GM21529 (cell line): ENCODE data around the gene EIF2B2.
A peak's percentile ranks its signal among the peaks of the same experiment; 100 is the strongest.

Source experiments
- ATAC-seq: cut with Tn5 transposase; IDR thresholded peaks from one replicate; pipeline ENCODE4 v1.9.1; 2021; ENCODE audit not compliant: unreplicated experiment

EIF2B2 gene

DNA sequence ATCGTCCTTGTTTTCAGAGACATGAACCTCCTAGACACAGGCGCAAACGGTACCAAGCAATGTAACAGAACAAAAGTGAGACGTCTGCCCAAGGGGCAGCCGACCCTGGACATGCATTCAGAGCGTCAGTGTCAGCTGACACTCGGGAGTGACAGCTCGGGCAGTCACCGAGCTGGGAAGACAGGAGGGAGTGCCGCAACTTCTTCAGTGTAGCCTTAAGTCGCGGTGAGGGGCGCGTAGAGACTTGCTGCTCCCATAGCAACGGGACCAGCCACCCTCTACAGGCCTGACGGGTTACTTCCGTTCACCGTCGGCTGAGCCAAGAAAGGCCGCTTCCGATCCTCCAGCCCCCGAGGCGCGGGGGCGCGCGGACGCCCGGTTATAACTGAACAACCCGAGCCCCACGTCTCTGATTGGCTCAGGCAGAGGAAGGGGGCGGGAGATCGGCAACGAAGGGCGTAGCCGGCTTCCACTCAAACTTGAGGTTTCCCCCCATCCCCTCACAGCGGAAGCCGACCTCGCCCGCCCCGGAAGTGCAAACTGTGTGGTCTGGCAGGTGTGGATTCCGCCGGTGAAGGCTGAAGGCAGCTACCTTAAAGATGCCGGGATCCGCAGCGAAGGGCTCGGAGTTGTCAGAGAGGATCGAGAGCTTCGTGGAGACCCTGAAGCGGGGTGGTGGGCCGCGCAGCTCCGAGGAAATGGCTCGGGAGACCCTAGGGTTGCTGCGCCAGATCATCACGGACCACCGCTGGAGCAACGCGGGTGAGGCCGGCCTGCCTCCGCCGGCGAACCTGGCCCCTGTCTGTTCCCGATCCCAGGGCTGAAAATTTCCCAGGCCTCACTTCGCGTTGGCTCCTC lies at the start of gene EIF2B2:
Gene EIF2B2 (plus strand): TSS at position 530 of the 858 bp plus-strand sequence. CDS start 70 bp downstream, at position 600.
- peak; percentile 98 for ATAC-seq

DNA sequence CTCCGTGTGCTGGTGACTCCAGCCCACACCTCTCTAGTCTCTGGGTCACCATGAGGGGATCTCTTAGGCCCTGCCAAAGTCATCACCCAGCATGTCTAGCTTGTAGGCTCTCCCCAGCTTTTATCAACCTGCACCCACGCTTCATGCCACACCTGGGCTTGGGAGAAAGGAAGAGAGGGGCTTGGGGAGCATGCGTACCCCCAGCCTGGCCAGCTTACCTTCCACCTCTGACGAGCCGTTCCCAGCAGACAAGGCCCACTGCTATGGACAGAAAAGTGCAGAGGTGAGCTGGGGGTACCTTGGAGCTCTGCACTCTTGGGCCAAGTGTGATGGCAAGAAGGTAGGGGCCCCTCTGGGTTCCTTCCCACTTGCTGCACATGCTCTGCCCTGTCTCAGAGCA lies 49.0 kb upstream of the EIF2B2 start:
- ATAC-seq = no peak

DNA sequence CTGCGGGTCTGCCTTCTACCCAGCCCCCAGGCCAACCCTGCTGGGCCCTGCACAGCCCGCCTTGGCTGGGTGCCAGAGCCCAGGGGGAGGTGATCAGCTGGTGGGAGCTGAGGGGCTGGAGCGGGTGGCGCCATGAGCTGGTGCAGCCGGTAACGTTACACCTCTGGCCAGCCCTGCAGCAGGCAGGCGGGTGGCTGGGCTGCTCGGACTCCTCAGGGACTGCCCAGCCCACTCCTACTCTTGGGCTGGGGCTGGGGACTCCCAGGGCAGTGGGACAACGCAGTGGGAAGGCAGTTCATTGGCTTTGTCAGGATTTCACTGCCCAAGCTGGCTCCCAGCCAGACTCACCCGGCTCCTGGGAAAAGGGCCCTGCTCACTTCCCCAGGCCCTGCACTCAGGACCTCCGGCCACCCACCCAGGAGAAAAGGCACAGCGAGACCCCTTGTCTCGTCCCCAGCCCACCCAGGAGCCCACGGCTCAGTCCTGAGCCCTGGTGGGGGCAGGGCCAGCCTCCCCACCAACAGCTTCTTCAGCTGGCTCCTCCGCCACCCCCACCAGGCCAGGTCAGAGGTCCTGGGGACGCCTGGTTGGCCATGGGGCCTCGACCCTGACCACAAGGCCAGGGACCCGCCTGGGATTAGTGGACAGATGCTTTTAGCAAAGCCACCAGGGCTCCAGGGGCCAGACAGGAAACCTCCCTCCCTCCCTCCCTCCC lies 48.3 kb upstream of the EIF2B2 start:
- ATAC-seq = no peak

DNA sequence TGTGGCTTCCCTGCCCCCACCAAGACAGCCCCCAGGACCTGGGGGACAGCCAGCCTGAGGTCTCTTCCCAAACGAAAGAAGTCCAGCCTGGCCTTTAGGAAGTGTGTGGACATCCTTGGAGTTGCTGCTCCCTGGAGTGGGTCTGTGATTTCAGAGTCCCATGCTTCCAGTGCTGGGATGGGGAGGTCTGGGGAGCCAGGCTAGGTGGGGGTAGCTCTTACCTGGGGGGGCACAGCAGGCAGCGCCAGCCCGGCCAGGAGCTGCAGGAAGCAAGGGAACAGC lies 47.8 kb upstream of the EIF2B2 start:
- ATAC-seq = no peak

DNA sequence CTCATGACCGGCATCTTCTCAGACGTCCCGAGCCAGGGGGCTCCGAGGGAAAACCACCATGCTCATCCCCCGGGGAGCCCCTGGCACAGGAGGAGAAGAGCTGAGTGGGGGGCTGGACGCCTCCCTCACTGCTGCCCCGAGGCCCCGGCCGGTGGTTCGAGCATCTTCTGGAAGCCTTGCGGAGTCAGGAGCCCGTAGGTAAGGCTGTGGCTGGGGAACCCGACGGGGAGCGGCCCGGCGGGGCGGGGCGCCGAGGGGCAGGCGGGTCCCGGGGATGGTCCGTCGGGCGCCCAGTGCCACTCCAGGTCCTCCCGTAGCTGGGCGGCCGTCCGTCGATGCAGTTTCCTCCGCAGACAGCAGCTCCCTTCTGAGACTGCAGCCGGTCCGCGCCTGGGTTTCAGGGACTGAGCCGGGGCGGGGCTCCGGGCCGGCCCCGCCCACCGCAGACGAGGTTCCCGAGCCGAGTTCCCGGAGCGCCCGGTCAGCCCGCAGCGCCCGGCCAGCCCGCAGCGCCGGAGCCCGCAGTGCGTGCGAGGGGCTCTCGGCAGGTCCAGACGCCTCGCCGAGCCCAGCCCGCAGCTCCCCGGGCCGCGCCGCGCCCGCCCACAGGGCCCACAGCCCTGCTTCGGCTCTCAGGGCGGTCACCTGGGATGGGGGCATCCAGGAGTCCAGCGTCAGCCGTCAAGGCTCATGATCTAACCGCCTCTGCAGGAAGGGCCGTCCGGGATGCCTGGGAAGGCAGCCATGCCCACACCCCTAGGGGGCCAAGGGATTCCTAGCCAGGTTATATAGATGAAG lies 47.3 kb upstream of the EIF2B2 start, which contains the start of gene PGF:
Gene PGF (minus strand): TSS at position 369 of the 798 bp plus-strand sequence. CDS start 355 bp downstream, at position 14.
- ATAC-seq = no peak

DNA sequence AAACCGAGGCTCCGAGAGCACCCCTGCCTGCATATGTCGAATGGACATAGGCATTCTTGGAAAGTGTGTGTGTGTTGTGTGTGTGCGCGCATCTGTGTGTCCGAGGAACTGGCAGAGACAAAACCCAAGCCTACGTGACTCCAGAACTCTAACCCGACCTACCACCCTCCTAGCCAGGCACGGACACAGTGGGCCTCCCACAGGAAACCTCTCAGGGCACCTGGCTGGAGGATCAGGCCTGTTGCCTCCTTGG lies 46.8 kb upstream of the EIF2B2 start:
- ATAC-seq = no peak

DNA sequence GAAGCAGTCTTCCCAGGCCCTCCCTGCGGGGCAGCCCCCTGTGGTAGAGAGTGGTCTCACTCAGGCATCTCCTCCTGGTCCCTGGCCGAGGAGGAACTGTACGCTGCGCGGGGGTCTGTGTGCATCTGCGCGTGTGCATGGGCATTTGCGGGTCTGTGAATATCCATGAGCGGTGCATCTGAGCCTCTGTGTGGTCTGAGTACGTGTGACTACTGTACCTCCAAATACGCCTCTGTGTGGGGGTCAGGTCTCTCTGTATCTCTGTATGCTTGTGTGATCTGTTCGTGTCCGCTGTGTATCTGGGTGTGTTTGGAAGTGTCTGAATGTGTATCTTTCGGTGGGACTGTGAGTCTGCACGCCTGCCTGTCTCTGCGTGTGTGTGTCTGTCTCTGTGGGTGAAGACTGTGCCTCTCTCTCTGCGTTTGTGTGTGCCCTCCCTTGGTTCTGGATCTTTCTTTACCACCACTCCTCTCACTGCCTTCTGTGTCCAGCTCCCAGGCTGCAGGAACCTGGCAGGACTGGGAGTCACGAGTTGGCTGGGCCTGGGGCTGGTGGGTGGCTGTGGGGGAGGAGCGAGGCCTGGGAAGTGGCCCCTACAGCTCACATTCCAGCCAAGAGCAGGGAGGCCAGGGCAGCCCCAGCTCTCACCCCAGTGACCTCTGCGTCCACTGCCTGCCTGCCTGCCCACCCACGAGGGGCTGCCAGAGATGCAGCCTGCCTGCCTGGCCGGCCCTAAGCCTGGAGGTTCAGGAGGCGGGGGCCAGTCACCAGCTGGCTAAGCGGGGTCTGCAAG lies 46.2 kb upstream of the EIF2B2 start:
- no peak for ATAC-seq

DNA sequence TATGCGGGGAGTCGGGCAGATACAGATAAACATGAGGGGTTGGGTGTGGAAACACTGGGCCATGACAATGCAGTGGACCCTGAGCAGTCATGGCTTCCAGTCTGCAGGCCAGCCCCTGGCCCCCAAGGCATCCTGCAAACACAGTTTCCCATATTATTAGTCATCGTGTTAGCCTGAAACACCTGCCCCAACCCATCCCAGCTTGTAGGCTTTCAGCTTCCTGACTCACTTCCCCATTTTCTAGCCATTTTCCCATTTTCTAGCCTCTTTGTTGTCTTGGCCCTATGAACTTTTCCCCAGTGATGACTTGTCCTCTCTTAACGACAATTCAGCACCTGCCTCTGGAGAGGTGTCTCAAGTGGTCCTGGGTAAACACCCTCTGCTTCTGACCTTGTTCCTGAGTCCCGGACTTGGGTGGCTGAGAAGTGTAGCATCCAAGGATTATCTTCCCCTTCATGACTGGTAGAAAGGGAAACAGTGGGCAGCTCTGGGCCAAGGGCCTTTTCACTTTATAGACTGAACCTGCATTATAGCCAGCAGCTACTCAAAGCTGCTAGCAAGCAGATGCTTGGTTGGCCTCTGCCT lies 43.0 kb upstream of the EIF2B2 start:
- ATAC-seq = no peak

DNA sequence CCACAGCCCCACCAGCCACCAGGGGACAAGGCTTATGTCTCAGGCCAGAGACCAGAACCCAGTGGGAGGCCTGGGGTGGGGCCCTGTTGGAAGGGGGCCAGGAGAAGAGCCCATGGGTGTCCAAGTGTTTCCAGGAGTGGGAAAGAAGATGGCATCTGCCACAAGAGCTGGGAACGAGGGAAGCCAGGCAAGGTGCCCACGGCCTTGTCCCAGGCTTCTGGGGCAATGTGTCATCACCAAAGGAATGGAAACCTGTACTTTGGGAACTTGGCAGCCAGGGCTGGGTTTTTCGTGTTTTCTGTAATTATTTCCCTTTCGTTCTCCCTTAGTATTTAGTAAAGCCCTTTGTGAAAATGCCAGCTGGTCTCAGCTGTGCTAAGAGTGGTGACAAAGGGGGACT lies 42.0 kb upstream of the EIF2B2 start:
- ATAC-seq = no peak

DNA sequence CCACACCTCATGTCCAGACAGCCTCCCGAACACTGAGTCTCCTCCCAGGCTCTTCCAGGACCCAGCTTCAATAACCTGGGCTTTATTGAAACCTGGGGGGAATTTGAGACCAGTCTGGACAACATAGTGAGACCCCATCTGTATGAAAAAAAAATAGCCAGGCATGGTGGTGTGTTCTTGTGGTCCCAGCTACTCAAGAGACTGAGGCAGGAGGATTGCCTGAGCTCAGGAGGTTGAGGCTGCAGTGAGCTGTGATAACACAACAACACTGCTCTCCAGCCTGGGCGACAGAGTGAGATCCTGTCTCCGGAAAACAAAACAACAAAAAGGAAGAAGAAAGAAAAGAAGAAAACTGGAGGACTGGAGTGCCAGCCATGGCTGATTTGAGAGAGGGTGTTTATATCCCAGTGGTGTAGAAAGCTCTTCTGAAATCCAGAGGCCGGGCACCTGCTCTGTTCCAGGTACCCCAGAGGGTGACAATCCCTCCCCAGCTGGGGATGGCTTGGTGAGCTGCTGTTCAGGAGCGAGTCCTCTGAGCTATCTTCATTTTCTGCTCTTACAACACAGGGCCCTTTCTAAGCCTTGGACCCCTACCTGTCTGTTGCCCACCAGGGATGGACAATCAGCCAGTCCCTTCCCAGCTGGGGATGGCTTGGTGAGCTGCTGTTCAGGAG lies 41.3 kb upstream of the EIF2B2 start:
- ATAC-seq = no peak

DNA sequence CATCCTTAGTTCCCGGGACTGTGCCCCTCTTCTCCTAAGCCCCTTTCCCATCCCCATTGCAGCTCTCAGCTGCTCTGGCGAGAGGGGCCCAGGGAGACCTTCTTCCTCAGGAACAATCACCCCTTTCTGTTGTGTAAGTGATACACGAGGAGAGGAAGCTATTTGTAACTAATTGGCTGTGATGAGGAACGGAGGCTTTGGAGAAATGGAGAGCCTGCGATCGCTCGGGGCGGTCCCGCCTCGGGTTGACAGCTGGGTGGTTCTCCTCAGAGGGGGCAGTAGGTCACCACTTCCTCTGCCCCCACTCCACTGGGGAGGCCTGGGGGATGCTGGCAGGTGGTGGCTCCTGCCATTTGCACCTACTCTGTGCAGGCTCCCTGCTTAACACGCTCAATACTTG lies 40.7 kb upstream of the EIF2B2 start:
- ATAC-seq = no peak

DNA sequence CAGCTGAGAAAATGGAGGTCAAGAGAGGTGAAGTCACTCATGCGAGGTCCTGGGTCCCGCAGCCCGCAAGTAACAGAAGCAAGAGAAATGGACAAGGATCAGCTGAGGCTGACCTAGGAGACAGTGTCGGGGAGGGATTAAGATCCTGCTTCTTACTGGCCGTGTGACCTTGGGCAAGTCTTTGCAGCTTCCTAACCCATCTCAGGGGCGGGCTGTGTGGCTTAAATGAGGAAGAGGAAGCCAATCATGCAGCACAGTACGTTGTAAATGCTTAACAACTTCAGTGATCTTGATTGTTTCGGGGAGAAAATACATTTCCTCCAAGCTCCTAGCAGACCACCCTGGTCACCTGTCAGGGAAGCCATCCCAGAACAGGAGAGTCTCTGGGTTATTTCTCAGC lies 40.2 kb upstream of the EIF2B2 start:
- ATAC-seq = no peak

DNA sequence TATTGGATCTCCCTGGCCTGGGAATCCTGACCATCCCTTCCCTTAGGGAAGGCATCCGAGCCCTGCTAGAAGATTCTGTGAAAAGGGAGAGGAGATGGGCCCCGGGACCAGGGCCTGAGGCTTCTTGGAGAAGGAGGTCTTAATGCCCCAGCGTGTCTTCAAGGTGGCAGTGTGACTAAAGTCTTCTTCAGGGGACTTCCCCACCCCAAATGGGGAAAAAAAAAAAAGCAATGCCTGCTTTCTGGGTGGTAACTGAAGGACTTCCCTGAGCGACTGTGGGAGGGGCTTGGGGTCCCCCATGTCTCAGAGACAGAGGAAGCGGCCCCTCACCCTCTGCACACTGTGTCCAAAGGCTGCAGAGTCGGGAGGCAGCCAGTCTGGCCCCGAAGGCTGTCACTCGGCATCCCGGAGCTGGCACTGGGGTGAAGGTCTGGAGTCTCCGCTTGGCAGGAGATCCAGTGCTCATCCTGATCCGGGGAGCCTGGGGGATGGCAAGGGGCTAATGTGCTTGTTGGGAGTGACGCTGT lies 39.5 kb upstream of the EIF2B2 start:
- no peak for ATAC-seq

DNA sequence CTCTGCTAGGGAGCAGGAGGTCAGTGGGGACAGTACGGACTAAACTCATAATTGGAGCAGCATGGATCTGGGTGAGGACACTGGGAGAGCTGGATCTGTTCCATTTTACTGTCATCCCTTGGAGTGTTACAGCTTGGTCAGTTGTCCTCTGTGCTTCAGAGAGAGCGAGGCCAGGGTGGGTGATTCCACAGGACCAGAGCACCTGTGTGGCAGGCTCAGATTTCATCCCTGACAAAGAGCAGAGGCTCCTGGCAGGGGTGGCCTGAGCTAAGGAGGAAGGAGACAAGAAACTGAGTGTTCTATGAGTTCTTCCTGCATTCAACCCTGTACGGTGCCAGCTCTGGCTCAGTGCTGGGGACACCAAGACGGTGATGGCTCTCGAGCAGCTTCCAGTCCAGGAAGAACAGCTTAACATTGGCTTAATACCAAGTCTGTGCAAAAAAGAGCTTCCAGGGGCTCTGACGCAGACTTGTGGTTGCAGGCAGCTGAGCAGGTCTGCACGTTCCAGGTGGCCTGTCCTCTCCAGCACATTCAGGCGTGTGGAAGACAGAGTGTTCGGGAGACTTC lies 38.9 kb upstream of the EIF2B2 start:
- ATAC-seq = no peak

DNA sequence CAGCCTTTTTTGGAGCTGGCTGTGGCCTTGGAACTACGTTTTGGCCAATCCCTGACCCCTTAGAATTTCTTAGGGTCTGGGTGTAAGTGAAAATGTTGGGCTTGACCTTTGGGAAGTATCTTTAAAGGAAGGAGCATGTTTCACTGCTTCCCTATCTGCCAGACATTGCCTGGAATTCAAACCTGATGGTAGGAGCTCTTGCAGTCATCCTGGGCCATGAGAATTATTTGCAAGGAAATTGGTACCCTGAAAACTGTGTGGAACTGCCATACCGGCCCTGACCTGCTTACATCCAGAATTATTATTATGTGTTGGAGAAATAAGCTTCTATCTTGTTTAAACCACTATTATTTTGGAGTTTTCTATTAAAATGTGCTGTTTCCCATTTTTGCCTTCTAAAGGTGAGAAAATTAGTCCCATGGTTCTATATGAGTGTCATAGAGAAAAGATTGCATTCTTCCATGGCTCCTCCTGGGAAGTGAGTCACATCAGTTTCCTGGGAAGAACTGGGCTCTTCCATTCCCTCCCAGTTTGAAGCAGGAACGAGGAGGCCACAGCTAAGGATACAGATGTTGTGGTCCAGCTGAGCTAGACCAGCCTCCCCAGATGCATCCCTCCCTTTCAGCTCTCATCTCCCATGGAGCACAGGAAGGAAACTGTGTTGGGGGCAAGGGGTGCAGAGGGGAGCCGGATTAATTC lies 37.8 kb upstream of the EIF2B2 start:
- ATAC-seq = no peak

DNA sequence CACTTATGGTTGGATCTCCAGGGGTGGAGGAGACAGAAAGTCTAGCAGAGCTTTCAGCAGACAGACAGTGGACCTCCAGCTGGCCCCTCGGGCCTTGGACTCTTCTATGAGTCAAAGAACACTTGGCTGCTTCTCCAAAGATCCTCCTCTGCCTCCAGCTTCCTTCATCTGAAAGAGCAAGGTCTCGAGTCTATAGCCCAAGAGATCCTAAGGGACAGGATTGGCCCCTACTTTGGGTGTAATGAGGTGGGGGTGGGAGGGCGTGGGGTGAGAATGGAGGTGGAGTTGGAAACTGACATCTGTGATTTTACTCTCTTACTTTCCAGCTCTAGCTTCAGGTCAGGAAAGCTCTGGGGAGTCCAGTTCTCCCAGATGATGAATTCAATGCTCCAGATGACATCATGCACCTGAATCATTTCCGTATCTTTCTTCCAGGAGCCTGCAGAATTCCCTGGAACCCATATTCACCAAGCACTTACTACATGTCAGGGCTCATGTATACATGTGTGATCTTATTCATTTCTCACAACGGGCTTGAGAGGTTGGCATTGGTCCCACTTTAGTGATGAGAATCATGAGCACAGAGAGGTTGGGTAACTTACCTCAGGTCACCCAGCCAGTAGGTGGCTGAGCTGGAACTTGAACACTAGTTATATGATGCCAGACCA lies 37.1 kb upstream of the EIF2B2 start:
- ATAC-seq = no peak

DNA sequence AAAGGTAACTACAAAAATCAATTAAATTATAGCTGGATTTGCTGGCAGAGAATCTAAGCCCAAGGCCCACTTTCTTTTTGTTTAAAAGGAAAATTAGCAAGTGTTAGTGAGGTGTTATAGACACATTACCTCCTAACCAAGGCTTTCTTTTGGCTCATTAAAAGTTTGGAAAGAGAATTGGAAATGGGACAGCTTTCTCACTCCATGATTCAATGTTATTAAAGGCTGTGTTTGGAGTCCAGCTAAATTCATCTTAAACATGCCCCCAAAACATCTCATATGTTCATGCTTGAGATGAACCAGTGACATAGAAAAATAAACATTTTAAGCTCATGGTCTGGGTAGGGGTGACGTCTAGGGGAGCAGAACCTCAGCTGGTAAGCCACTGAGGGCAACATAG lies 33.9 kb upstream of the EIF2B2 start:
- ATAC-seq = no peak

DNA sequence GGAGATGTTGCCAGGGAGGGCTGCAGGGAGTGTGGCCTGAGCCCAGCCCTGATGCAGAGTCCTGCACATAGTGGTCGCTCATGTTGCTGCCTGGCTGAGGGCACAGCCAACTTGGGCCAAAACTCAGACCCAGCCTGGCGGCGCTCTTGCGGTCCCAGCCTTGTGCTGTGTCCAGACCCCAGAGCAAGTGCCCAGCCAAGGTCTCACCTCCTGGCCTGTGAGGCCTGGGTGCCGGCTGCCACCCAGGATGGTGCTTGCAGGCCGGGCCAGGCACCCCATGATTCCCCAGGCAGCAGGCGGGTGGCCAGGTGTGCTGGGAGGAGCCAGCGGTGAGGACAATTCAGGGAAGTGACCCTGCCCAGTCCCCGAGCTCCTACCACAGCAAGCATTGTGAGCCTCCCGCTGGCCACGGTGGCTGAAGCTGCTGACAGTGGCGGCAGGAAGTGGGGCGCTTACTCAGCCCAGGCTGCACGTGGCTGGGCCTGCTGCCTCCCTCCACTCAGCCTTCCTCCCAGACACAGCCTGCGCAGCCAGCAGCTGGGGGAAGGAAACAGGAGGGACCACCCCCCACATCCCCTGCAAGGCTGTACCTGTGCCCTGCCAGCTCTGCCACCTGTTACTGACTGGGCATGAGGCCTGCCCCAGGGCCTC lies 29.6 kb upstream of the EIF2B2 start:
- no peak for ATAC-seq
